ENCODE data around the gene MINDY4B. TPM values are rescaled to one million over a fixed set of nuclear protein-coding genes. Genes with fewer than 3 reads are reported as not detected.

MINDY4B gene
- total and polyA plus RNA-seq, 7 donors: not detected

DNA sequence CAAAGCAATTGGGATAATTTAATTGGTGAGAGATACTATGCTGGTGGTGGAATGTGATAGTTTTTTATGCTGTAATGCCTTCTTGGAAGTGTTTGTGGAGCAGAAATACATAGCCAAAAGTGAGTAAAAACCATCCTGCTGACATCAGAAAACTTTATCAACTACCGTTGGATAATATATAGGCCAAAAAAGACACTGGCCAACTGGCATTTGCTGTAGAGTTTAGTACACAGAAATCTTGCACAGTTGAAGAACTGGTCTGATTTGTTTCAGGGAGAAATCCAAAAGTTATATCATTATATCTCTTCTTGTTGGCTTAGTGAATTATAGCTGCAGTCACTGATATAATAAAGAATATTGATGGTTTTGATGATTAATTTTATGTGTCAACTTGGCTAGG is 507 bp upstream of the MINDY4B start:
- Histone ChIP-seq H3K4me1 (no peaks in the 10 kb centered on the region), H3K27me3 (ENCODE audit: insufficient read depth in 3 of 3, low read length in 2 of 3) (no peaks in the 10 kb centered on the region), H3K27ac (no peak overlapping the region), H3K36me3 (ENCODE audit: insufficient read depth in 1 of 2, low read depth in 1 of 2) (no peaks in the 10 kb centered on the region), H3K4me3 (no peak overlapping the region), H3K9me3 (no peaks in the 10 kb centered on the region)
- ATAC-seq: no peak
- TF ChIP-seq, protein P1, sequence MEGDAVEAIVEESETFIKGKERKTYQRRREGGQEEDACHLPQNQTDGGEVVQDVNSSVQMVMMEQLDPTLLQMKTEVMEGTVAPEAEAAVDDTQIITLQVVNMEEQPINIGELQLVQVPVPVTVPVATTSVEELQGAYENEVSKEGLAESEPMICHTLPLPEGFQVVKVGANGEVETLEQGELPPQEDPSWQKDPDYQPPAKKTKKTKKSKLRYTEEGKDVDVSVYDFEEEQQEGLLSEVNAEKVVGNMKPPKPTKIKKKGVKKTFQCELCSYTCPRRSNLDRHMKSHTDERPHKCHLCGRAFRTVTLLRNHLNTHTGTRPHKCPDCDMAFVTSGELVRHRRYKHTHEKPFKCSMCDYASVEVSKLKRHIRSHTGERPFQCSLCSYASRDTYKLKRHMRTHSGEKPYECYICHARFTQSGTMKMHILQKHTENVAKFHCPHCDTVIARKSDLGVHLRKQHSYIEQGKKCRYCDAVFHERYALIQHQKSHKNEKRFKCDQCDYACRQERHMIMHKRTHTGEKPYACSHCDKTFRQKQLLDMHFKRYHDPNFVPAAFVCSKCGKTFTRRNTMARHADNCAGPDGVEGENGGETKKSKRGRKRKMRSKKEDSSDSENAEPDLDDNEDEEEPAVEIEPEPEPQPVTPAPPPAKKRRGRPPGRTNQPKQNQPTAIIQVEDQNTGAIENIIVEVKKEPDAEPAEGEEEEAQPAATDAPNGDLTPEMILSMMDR (IDR thresholded peaks at IDR 0.05): no peak
- no peak for DNase-seq
- intact Hi-C loops (cut with DNase I): no loop called here
- WGBS, 3 donors: 41 to 51% (median 47%) methylated on average over 1 of the region's 1 CpG

DNA sequence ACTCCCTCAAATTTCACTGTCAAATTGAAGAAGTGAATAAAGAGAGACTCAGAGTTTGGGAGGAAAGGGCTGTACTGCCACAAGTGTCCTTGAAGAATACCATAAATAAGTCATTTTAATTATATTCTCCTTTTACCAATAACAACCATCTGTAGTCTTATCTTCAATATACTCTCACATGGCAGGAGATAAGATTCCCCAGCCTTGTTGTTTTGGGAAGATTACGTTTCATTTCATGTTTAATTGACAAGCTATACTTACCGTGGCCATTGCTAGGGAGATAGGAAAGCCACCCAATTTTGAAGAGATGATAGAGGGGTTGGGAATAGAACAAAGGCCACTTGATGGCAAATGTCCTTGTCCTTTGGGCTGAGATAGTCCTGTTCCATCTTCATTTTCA is 2.3 kb downstream of the MINDY4B start:
- no peak for DNase-seq

DNA sequence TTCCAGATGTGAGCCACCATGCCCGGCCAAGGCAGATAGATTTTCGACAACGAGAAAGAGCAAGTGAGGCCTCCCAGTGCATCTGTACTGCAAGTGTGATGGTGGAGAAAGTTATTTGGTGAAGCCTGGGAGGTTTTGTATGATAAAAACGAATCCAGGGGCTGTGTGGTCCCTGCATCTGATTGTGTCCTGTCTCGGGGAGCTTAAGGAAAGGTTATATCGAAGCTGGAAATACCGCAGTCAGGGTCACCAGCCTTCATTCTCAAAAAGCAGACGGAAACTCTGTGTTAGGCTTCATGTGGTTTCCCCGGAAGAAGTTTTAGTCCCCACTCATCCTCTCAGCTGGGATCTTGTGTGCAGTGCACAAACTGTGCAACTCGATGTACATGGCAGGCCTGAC is 3.4 kb downstream of the MINDY4B start:
- WGBS, 3 donors: 86 to 87% (median 87%) methylated on average over 10 of the region's 10 CpGs
- Histone ChIP-seq H3K27ac (no peak overlapping the region), H3K4me1 (no peaks in the 10 kb centered on the region), H3K36me3 (ENCODE audit: insufficient read depth in 1 of 2, low read depth in 1 of 2) (no peaks in the 10 kb centered on the region), H3K27me3 (ENCODE audit: insufficient read depth in 3 of 3, low read length in 2 of 3) (no peaks in the 10 kb centered on the region), H3K4me3 (no peak overlapping the region), H3K9me3 (no peaks in the 10 kb centered on the region)
- no peak for DNase-seq
- intact Hi-C loops (cut with DNase I): no loop called here
- TF ChIP-seq, protein P1 (IDR thresholded peaks at IDR 0.05): no peak
- ATAC-seq: no peak

More for the DNA sequence above, 2.3 kb downstream of the MINDY4B start:
- Histone ChIP-seq H3K36me3 (ENCODE audit: insufficient read depth in 1 of 2, low read depth in 1 of 2) (no peaks in the 10 kb centered on the region), H3K27ac (no peak overlapping the region), H3K9me3 (no peaks in the 10 kb centered on the region), H3K27me3 (ENCODE audit: insufficient read depth in 3 of 3, low read length in 2 of 3) (no peaks in the 10 kb centered on the region), H3K4me1 (no peaks in the 10 kb centered on the region), H3K4me3 (no peak overlapping the region)
- WGBS, 3 donors: 73 to 79% (median 77%) methylated on average over 2 of the region's 2 CpGs
- TF ChIP-seq, protein P1 (IDR thresholded peaks at IDR 0.05): no peak
- intact Hi-C loops (cut with DNase I): no loop called here
- no peak for ATAC-seq

DNA sequence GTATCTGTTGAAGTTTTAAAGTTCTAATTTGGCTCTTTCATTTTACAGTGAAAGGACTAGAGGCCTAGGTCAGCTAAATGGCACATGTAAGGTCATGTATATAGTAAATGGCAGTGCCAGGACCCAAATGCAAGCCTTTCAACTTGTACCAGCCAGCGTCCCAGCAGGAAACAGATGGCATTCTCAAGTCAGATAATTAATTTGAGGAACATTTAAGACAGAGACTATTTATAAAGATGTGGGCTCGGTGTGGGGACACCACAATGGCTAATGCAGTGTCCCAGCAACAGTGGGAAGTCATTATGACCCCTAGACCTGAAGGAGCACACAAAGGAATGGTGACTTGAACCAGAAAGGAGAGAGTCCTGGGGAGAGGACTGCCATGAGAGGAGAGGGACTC is 6.1 kb downstream of the MINDY4B start:
- DNase-seq (no peak), ATAC-seq (no peak)
- WGBS, 3 donors: 56 to 69% (median 60%) methylated on average over 2 of the region's 2 CpGs
- Histone ChIP-seq H3K27me3 (ENCODE audit: insufficient read depth in 3 of 3, low read length in 2 of 3) (no peaks in the 10 kb centered on the region), H3K4me1 (no peaks in the 10 kb centered on the region), H3K36me3 (ENCODE audit: insufficient read depth in 1 of 2, low read depth in 1 of 2) (no peaks in the 10 kb centered on the region), H3K27ac (no peak overlapping the region), H3K9me3 (no peaks in the 10 kb centered on the region), H3K4me3 (no peak overlapping the region)
- intact Hi-C loops (cut with DNase I): no loop called here
- TF ChIP-seq, protein P1 (IDR thresholded peaks at IDR 0.05): no peak

DNA sequence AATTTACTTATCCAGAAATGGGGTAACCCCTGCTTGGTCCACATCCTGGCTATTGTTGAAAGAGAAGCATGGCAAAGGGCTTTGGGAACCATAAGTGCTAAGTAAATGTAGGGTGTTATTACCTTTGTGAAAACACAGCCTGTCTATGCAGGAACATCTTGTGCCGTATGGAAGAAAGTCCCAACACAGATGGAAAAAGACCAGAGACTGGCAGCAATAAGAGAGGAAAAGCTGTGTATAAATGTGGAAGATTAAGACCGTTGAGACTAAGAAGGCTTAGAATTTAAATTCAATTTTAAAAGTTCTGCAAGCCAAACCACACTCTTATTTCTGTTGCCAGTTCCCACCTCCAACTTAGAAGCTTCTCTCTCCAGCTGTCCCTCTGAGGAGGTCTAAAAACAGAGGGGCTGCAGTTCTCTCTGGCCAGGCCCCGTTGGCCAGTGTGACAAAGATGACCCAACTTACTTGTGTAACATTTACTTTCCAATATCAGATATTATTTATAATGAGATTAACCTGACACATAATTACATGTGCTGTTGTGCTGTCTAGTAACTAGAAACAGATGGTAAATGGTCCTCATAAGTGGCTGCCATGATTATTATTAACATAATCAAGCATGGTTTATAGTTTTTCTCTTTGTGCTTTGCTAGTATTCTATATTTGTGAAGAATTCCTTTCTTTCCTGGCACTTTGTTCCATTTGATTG is 7.0 kb downstream of the MINDY4B start:
- H3K27me3 ChIP-seq (ENCODE audit: insufficient read depth in 3 of 3, low read length in 2 of 3): no peaks in the 10 kb centered on the region
- DNase-seq (no peak), ATAC-seq (no peak)
- no peaks in the 10 kb centered on the region for H3K4me1 ChIP-seq
- no peaks in the 10 kb centered on the region for H3K9me3 ChIP-seq
- intact Hi-C loops (cut with DNase I): no loop called here
- TF ChIP-seq, protein P1 (IDR thresholded peaks at IDR 0.05): no peak
- no peak overlapping the region for H3K27ac ChIP-seq
- H3K36me3 ChIP-seq (ENCODE audit: insufficient read depth in 1 of 2, low read depth in 1 of 2): no peaks in the 10 kb centered on the region
- WGBS, 3 donors: 56 to 69% (median 59%) methylated on average over 3 of the region's 3 CpGs
- no peak overlapping the region for H3K4me3 ChIP-seq
